K562 (cell line): Measurements from ENCODE around the gene COG4. TPM values are rescaled to one million over a fixed set of nuclear protein-coding genes. Genes with fewer than 3 reads are reported as not detected.

Source experiments
- ATAC-seq: fragments of 200-7000 bp; cut with Tn5 transposase; 3 replicates; pipeline ENCODE4 v1.9.1; 2020; ENCODE audit warnings: moderate library complexity
- BruUV-seq: library from RNA; stranded (reverse); fragments of 400-500 nt; replicated peaks from 2 replicates; lab custom pipeline; 2021; lab: Mats Ljungman, UMichigan
- CTCF ChIA-PET: fragments of 300-600 bp; formaldehyde crosslinking; extraction: SDS; loops from one replicate; lab custom pipeline; 2021; ENCODE audit warnings: low intra/inter-chr PET ratio; lab: Yijun Ruan, JAX
- POLR2A ChIA-PET: fragments of 300-600, 350-650 bp; sonication (Branson Sonifier 250); formaldehyde crosslinking; extraction: SDS; loops from one replicate; lab custom pipeline; 2021; ENCODE audit warnings: antibody characterized with exemption, inconsistent platforms; lab: Yijun Ruan, JAX
- DNase-seq, 4 experiments: peaks; one replicate each; pipeline versions ENCODE4 v3.0.0 to v3.0.0-alpha.2; 2011 to 2018; ENCODE audit warnings: low spot score in 3 of 4, mixed read lengths in 3 of 4; ENCODE audit errors: extremely low read depth in 1 of 4
- FAIRE-seq: peaks from 2 replicates; lab custom pipeline; 2011; peaks lifted over from hg19 to GRCh38; lab: Jason Lieb, UNC
- H2AFZ ChIP-seq: 2 replicates; pipeline ENCODE4 v1.6.0; 2011; ENCODE audit warnings: low read depth, low read length, control low read depth, inconsistent platforms
- H3K27ac ChIP-seq: fragments of 200-600 bp; 3 replicates; pipeline ENCODE4 v1.8.0; 2011; ENCODE audit warnings: low read depth, mild to moderate bottlenecking, control low read depth, inconsistent platforms, low read length, moderate library complexity, mixed read lengths; ENCODE audit errors: extremely low read depth
- H3K27me3 ChIP-seq, 2 experiments: fragments of 300-600 bp in 1 of 2; 2 replicates in 1 of 2; 3 replicates in 1 of 2; pipeline versions ENCODE4 v1.6.0 to v1.8.0; 2011; ENCODE audit warnings: inconsistent platforms in 2 of 2, low read length in 2 of 2, mild to moderate bottlenecking in 1 of 2, mixed read lengths in 1 of 2, moderate library complexity in 1 of 2; ENCODE audit not compliant: control insufficient read depth in 2 of 2, insufficient read depth in 2 of 2
- H3K36me3 ChIP-seq: fragments of 300-600 bp; 3 replicates; pipeline ENCODE4 v1.8.0; 2011; ENCODE audit warnings: mild to moderate bottlenecking, low read length, inconsistent platforms; ENCODE audit not compliant: control insufficient read depth, insufficient read depth
- H3K4me1 ChIP-seq, 2 experiments: fragments of 200-600 bp in 1 of 2; replicated peaks in 1 of 2; 2 replicates in 1 of 2; 3 replicates in 1 of 2; pipeline versions ENCODE4 v1.5.1 to v1.8.0; 2011; ENCODE audit warnings: inconsistent platforms in 2 of 2, low read length in 2 of 2, mild to moderate bottlenecking in 1 of 2, mixed read lengths in 1 of 2, moderate library complexity in 1 of 2; ENCODE audit not compliant: control insufficient read depth in 2 of 2, insufficient read depth in 2 of 2
- H3K4me2 ChIP-seq: 2 replicates; pipeline ENCODE4 v1.6.1; 2011; ENCODE audit warnings: low read length, control low read depth, inconsistent platforms, mixed read lengths; ENCODE audit not compliant: insufficient read depth
- H3K4me3 ChIP-seq: fragments of 200-600 bp; sonication (generic), shearing (Covaris generic); 2 replicates; pipeline ENCODE4 v1.5.1; 2016; ENCODE audit warnings: control low read depth, inconsistent platforms
- H3K79me2 ChIP-seq: fragments of 200-600 bp; 3 replicates; pipeline ENCODE4 v1.8.0; 2011; ENCODE audit warnings: low read length, inconsistent platforms; ENCODE audit not compliant: control insufficient read depth, insufficient read depth
- H3K9ac ChIP-seq, 2 experiments: 2 replicates each; pipeline versions ENCODE4 v1.6.0 to v1.6.1; 2011; ENCODE audit warnings: low read depth in 2 of 2, low read length in 2 of 2, control low read depth in 1 of 2, inconsistent platforms in 1 of 2, mild to moderate bottlenecking in 1 of 2, mixed read lengths in 1 of 2; ENCODE audit not compliant: insufficient read depth in 1 of 2
- H3K9me1 ChIP-seq: one replicate; pipeline ENCODE4 v1.6.0; 2011; ENCODE audit warnings: inconsistent platforms, mild to moderate bottlenecking, low read length, moderate library complexity; ENCODE audit not compliant: control insufficient read depth, insufficient read depth
- H3K9me3 ChIP-seq: replicated peaks from 2 replicates; pipeline ENCODE4 v1.5.1; 2011; ENCODE audit warnings: low read depth, low read length, inconsistent platforms; ENCODE audit not compliant: control insufficient read depth, insufficient read depth
- H4K20me1 ChIP-seq: replicated peaks from 2 replicates; pipeline ENCODE4 v1.6.1; 2011; ENCODE audit warnings: low read length, inconsistent platforms, mixed read lengths; ENCODE audit not compliant: control insufficient read depth, insufficient read depth
- CBFB ChIP-seq: sonication (generic); formaldehyde crosslinking; IDR thresholded peaks from 2 replicates; pipeline ENCODE4 v1.4.0; 2020; ENCODE audit warnings: mild to moderate bottlenecking, missing genetic modification reagents
- CEBPG ChIP-seq, 3 experiments: fragments of 200-800 bp in 1 of 3; sonication (Bioruptor generic) in 1 of 3; sonication (generic) in 1 of 3; formaldehyde crosslinking in 1 of 3; IDR thresholded peaks in 2 of 3; conservative IDR thresholded peaks in 1 of 3; 2 replicates each; pipeline versions ENCODE4 v1.6.1 to v1.8.0; 2016 to 2022; ENCODE audit warnings: missing compliant biosample characterization in 2 of 3, missing genetic modification characterization in 2 of 3, mild to moderate bottlenecking in 1 of 3, missing genetic modification reagents in 1 of 3
- HMG20A ChIP-seq: fragments of 450-650 bp; formaldehyde crosslinking; conservative IDR thresholded peaks from 2 replicates; pipeline ENCODE4 v1.4.0; 2020; ENCODE audit warnings: mild to moderate bottlenecking, mixed read lengths
- MBD2 ChIP-seq: sonication (generic); IDR thresholded peaks from 2 replicates; pipeline ENCODE4 v1.6.1; 2016; ENCODE audit warnings: low read depth, borderline replicate concordance
- MECOM ChIP-seq: fragments of 250-450 bp; sonication (Bioruptor Pico); IDR thresholded peaks from 2 replicates; pipeline ENCODE4 v1.8.0; 2022; ENCODE audit warnings: inconsistent platforms
- MEIS2 ChIP-seq: fragments of 450-650 bp; IDR thresholded peaks from 2 replicates; pipeline ENCODE4 v1.6.1; 2014; ENCODE audit warnings: mild to moderate bottlenecking; ENCODE audit not compliant: partially characterized antibody
- MTA3 ChIP-seq: fragments of 450-650 bp; formaldehyde crosslinking; IDR thresholded peaks from 2 replicates; pipeline ENCODE4 v1.6.1; 2017; ENCODE audit warnings: mild to moderate bottlenecking, borderline replicate concordance
- PHTF2 ChIP-seq: fragments of 250-450 bp; sonication (Bioruptor Pico); IDR thresholded peaks from 2 replicates; pipeline ENCODE4 v1.5.0; 2021; ENCODE audit warnings: mild to moderate bottlenecking
- POLR2AphosphoS5 ChIP-seq: IDR thresholded peaks from 2 replicates; pipeline ENCODE4 v1.6.1; 2011; ENCODE audit warnings: mild to moderate bottlenecking, low read depth, low read length, moderate library complexity; ENCODE audit not compliant: control insufficient read depth, insufficient read depth
- SMAD2 ChIP-seq: fragments of 150-350 bp; IDR thresholded peaks from 2 replicates; pipeline ENCODE4 v1.6.1; 2014; ENCODE audit warnings: low read depth, mild to moderate bottlenecking, low read length
- ZKSCAN3 ChIP-seq: fragments of 250-450 bp; sonication (Bioruptor Pico); IDR thresholded peaks from 2 replicates; pipeline ENCODE4 v1.4.0; 2020
- ZNF644 ChIP-seq: fragments of 200-800 bp; sonication (Bioruptor generic); IDR thresholded peaks from 2 replicates; pipeline ENCODE4 v1.6.1; 2016; ENCODE audit warnings: low read depth, missing genetic modification characterization, missing compliant biosample characterization
- WGBS: fragments of 100-300 bp; shearing (Covaris generic); methylation state at CpG from one replicate; pipeline ENCODE4 v1.1.6; 2016; ENCODE audit warnings: low coverage, mixed read lengths; ENCODE audit not compliant: insufficient coverage; ENCODE audit errors: missing lambda C conversion rate; 5-methylcytosine and 5-hydroxymethylcytosine counted together
- in situ Hi-C: fragments of 300-500 bp; cut with MboI; formaldehyde crosslinking; loops from 4 replicates; pipeline ENCODE4 v1.15.0; 2018; ENCODE audit warnings: inconsistent platforms, mixed read lengths
- intact Hi-C: fragments of 100-400 bp; cut with micrococcal nuclease; formaldehyde crosslinking; loops from 2 replicates; pipeline ENCODE4 v1.14.2; 2022
- polyA plus RNA-seq, 8 experiments: library from polyadenylated mRNA; depleted of rRNA in 4 of 8; stranded (reverse) in 5 of 8; unstranded in 3 of 8; fragments of >200 nt; fragmentation: Nextera tagmentation in 2 of 8; fragmentation: Illumina TruSeq in 1 of 8; extraction: Ambion mirVana in 2 of 8; extraction: Trizol in 1 of 8; gene quantifications; 2 replicates each; pipeline versions ENCODE4 v1.2.1 to v1.2.3, GENCODE V29; 2011 to 2014; ENCODE audit warnings: inconsistent platforms in 1 of 8, missing spikeins in 1 of 8
- total RNA-seq, 7 experiments: library from RNA; depleted of rRNA in 6 of 7; stranded (reverse); fragments of >200 nt in 6 of 7; fragmentation: Illumina TruSeq in 2 of 7; extraction: Trizol in 2 of 7; gene quantifications; 2 replicates each; pipeline versions ENCODE4 v1.2.1 to v1.2.3, GENCODE V29; 2011 to 2021; ENCODE audit warnings: low replicate concordance in 1 of 7
- TF ChIP-seq, protein P1 (sequence below): fragments of 150-350 bp; IDR thresholded peaks from 2 replicates; pipeline ENCODE4 v1.6.1; 2014; ENCODE audit warnings: low read depth, mild to moderate bottlenecking, low read length, borderline replicate concordance

Gene COG4
- total and polyA plus RNA-seq, 9 of the 15 experiments (the other 6 are each of a cell fraction or from before 2014, with no cell fraction given): 13.7 to 73.9 (median 44.2) TPM

DNA sequence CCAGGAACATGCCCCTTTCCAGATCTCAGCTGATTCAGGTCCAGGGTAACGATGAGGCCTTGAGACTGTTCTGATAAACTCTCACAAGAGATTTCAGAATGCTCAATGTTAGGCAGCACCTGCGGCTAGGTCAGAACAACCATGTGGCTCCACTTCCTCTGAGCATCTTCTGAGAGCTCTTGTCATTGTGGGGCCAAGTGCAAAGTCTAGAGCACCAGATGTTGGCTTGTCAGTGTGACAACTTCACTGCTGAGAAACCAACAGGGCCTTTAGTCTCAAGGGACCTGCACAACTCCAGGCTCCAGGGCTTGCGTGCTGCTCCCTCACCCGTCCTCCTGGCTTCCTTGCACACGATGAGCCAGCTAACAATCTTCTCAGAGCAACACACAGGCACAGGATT, 39.9 kb downstream of the COG4 start:
- no peak overlapping the region for H2AFZ ChIP-seq
- H3K4me2 ChIP-seq: no peak overlapping the region
- DNase-seq: no peak
- CTCF ChIA-PET: no interaction called here
- FAIRE-seq: no peak
- intact Hi-C loops: no loop called here
- H3K79me2 ChIP-seq: no peaks in the 10 kb centered on the region
- H3K27me3 ChIP-seq: no peaks in the 10 kb centered on the region
- POLR2A ChIA-PET: interaction anchor here (0.8 kb wide), 1 partner anchor 14 kb away, joined by 3 read pairs; no protein-coding TSS in a partner anchor
- ATAC-seq: no peak
- peaks cover 62% of the 10 kb centered on the region; the same call in 2 of the 3 replicates for H3K36me3 ChIP-seq
- no peak for TF ChIP-seq ZNF644 (tag)
- no peak for TF ChIP-seq CEBPG (CRISPR knock-in tag; IDR thresholded peaks at IDR 0.05)
- TF ChIP-seq CEBPG (tag; conservative IDR thresholded peaks at IDR 0.05 in 1 of 2, IDR thresholded peaks at IDR 0.05 in 1 of 2): no peak
- no peak for TF ChIP-seq MEIS2
- no peak for TF ChIP-seq POLR2AphosphoS5
- TF ChIP-seq, all 486 proteins: peak for 0
- Histone ChIP-seq H3K9ac (no peak overlapping the region), H3K4me3 (no peak overlapping the region), H3K9me3 (no peaks in the 10 kb centered on the region), H3K4me1 (no peaks in the 10 kb centered on the region; a peak in 2 of 5 replicates), H3K9me1 (peaks cover 3% of the 10 kb centered on the region), H3K27ac (no peak overlapping the region), H4K20me1 (no peaks in the 10 kb centered on the region; the same call in 1 of the 2 replicates)
- in situ Hi-C loops: no loop called here
- BruUV-seq: no TSS peak
- WGBS: 80% methylated on average over 5 of the region's 5 CpGs

GRCh38 chr16:70482624-70483023, 40.7 kb downstream of the COG4 start:
- no peaks in the 10 kb centered on the region; a peak in 2 of 5 replicates for H3K4me1 ChIP-seq
- in situ Hi-C loops (no loop called here), intact Hi-C loops (no loop called here)
- H3K27ac ChIP-seq: no peak overlapping the region
- H3K4me3 ChIP-seq: no peak overlapping the region
- no peaks in the 10 kb centered on the region for H3K9me3 ChIP-seq
- H3K9me1 ChIP-seq: peaks cover 3% of the 10 kb centered on the region
- no TSS peak for BruUV-seq
- H3K36me3 ChIP-seq: peaks cover 67% of the 10 kb centered on the region; the same call in 2 of the 3 replicates
- H3K4me2 ChIP-seq: no peak overlapping the region
- no peaks in the 10 kb centered on the region for H3K79me2 ChIP-seq
- 0 out of 4 replicates have a peak overlapping the region, but pooled peaks of 1 of the 2 experiments have one; percentile 23 for H3K9ac ChIP-seq
- ChIA-PET CTCF (no interaction called here), POLR2A (interaction anchor here (0.7 kb wide), 2 partner anchors 9 to 145 kb away, joined by 3 to 5 read pairs; no protein-coding TSS in a partner anchor)
- H4K20me1 ChIP-seq: no peaks in the 10 kb centered on the region; the same call in 1 of the 2 replicates
- H3K27me3 ChIP-seq: no peaks in the 10 kb centered on the region
- no peak overlapping the region for H2AFZ ChIP-seq
- FAIRE-seq: no peak
- 72% methylated on average over 5 of the region's 5 CpGs for WGBS
- no peak for DNase-seq
- no peak; the same call in 2 of the 3 replicates for ATAC-seq
- TF ChIP-seq SMAD2 (no peak), MECOM (CRISPR knock-in tag) (no peak), PHTF2 (CRISPR knock-in tag) (no peak), MBD2 (no peak), HMG20A (no peak), MTA3 (no peak), ZKSCAN3 (CRISPR knock-in tag) (no peak), CBFB (CRISPR knock-in tag) (no peak)
- TF ChIP-seq, protein P1, sequence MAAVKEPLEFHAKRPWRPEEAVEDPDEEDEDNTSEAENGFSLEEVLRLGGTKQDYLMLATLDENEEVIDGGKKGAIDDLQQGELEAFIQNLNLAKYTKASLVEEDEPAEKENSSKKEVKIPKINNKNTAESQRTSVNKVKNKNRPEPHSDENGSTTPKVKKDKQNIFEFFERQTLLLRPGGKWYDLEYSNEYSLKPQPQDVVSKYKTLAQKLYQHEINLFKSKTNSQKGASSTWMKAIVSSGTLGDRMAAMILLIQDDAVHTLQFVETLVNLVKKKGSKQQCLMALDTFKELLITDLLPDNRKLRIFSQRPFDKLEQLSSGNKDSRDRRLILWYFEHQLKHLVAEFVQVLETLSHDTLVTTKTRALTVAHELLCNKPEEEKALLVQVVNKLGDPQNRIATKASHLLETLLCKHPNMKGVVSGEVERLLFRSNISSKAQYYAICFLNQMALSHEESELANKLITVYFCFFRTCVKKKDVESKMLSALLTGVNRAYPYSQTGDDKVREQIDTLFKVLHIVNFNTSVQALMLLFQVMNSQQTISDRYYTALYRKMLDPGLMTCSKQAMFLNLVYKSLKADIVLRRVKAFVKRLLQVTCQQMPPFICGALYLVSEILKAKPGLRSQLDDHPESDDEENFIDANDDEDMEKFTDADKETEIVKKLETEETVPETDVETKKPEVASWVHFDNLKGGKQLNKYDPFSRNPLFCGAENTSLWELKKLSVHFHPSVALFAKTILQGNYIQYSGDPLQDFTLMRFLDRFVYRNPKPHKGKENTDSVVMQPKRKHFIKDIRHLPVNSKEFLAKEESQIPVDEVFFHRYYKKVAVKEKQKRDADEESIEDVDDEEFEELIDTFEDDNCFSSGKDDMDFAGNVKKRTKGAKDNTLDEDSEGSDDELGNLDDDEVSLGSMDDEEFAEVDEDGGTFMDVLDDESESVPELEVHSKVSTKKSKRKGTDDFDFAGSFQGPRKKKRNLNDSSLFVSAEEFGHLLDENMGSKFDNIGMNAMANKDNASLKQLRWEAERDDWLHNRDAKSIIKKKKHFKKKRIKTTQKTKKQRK: no peak
